Nephron progenitor cell (in vitro differentiated cells): ENCODE measurements around the gene KCNK3.

ENCODE experiments used
- DNase-seq: peaks from one replicate; pipeline ENCODE4 v3.0.0; 2021
- H3K27ac Mint-ChIP-seq: 2 replicates; pipeline ENCODE4 v1.8.0; 2021; ENCODE audit warnings: mild to moderate bottlenecking, moderate library complexity, mixed read lengths
- H3K27me3 Mint-ChIP-seq: 2 replicates; pipeline ENCODE4 v1.8.0; 2021; ENCODE audit warnings: mild to moderate bottlenecking, low read depth, mixed read lengths; ENCODE audit not compliant: poor library complexity
- H3K36me3 Mint-ChIP-seq: 2 replicates; pipeline ENCODE4 v1.8.0; 2021; ENCODE audit warnings: low read depth, mixed read lengths
- H3K4me1 Mint-ChIP-seq: 2 replicates; pipeline ENCODE4 v1.8.0; 2021; ENCODE audit warnings: mixed read lengths
- H3K4me3 Mint-ChIP-seq: 2 replicates; pipeline ENCODE4 v1.8.0; 2021; ENCODE audit warnings: mild to moderate bottlenecking, moderate library complexity, mixed read lengths
- H3K9me3 Mint-ChIP-seq: 2 replicates; pipeline ENCODE4 v1.8.0; 2021; ENCODE audit warnings: mild to moderate bottlenecking, moderate library complexity, mixed read lengths
- TF ChIP-seq, protein P1 (sequence below): fragments of 200-600 bp; sonication (generic); IDR thresholded peaks from 2 replicates; pipeline ENCODE4 v1.5.0; 2021; ENCODE audit warnings: antibody characterized with exemption

The KCNK3 gene

DNA sequence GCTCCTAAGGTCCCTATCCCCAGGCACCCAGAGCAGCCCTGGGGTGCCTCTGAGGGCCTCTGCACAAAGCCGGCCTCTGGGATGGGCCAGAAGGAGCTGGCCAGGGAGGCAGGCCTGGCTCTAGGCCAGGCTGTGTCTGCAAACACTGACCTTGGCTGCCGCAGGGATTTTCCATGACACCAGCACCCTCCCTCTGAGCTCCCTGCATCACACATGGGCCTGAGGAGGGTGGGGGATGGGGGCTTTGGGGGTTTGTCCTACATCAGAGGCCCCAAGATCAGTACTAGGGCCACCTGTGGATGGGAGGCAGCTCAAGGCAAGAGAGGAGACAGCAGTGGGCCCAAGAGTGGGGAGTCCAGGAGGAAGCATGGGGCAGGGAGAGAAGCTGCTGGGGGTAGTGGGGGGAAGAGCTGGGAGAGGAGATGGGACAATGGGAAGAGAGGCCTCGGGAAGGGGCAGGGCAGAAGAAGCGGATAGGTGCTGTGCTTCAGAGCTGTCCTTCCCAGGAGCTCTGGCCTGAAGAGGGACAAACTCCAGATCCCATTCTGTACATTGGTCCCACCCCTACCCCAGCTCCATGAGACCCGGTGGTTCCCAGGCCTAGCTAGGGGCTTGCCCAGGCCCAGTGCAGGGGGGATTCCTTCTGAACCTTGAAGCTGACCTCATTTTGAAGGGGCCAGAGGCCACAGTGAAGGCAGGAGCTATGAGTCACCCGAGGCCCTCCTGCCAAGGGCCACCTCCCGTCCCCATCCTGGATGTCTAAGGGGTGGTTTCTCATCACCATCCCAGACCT, 28.0 kb downstream of the KCNK3 start:
- H3K27ac Mint-ChIP-seq: no peak overlapping the region
- no peak overlapping the region for H3K4me3 Mint-ChIP-seq
- DNase-seq: no peak
- H3K9me3 Mint-ChIP-seq: no peaks in the 10 kb centered on the region
- H3K4me1 Mint-ChIP-seq: peaks cover 17% of the 10 kb centered on the region
- TF ChIP-seq, protein P1, sequence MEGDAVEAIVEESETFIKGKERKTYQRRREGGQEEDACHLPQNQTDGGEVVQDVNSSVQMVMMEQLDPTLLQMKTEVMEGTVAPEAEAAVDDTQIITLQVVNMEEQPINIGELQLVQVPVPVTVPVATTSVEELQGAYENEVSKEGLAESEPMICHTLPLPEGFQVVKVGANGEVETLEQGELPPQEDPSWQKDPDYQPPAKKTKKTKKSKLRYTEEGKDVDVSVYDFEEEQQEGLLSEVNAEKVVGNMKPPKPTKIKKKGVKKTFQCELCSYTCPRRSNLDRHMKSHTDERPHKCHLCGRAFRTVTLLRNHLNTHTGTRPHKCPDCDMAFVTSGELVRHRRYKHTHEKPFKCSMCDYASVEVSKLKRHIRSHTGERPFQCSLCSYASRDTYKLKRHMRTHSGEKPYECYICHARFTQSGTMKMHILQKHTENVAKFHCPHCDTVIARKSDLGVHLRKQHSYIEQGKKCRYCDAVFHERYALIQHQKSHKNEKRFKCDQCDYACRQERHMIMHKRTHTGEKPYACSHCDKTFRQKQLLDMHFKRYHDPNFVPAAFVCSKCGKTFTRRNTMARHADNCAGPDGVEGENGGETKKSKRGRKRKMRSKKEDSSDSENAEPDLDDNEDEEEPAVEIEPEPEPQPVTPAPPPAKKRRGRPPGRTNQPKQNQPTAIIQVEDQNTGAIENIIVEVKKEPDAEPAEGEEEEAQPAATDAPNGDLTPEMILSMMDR: no peak
- no peaks in the 10 kb centered on the region for H3K36me3 Mint-ChIP-seq
- H3K27me3 Mint-ChIP-seq: peaks cover 7% of the 10 kb centered on the region

DNA sequence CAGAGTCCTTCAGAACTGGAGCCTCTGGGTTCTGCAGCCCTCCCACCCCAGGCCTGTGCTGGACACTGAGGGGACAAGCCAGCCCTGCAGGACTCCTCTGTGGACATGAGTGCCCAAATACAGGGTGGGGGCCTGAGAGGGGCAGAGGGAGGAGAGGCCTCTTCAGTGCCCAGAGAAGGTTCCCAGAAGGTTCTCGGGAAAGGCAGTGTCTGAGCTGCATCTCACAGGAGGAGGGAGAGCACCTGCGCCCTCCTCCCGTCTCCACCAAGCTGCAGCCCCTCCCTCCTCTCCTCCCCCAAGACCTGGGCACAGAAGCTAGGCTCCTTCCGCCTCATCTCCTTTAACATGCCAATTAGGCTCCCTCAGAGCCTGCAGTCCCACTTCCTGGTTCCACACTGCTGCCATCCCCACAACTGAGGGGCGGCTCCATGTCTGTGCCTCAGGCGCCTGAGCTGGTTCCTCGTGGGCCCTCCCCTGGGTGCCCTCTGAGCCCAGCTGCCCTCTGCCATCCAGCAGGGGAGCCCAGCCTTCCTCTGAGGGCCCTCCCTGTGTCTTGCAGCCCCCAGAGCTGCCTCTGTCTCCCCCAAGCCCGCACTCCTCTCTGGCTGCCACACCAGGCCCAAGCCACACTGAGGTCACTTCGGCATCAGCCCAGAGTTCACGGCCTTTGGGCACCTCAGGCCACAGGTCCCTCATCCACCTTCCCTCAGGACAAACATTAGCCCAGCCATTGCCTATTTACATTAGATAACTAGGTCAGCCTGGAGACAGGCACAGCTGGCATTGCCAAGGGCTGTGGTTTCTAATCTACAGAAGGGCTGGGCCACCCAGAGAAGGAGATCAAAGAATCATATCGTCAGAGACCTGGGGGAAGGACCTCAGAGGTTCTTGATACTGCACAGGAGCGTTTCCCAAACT, 28.9 kb downstream of the KCNK3 start:
- TF ChIP-seq, protein P1: no peak
- no peak for DNase-seq
- no peak overlapping the region for H3K4me3 Mint-ChIP-seq
- peaks cover 7% of the 10 kb centered on the region for H3K27me3 Mint-ChIP-seq
- H3K36me3 Mint-ChIP-seq: no peaks in the 10 kb centered on the region
- no peaks in the 10 kb centered on the region for H3K9me3 Mint-ChIP-seq
- H3K4me1 Mint-ChIP-seq: peaks cover 17% of the 10 kb centered on the region
- H3K27ac Mint-ChIP-seq: no peak overlapping the region

DNA sequence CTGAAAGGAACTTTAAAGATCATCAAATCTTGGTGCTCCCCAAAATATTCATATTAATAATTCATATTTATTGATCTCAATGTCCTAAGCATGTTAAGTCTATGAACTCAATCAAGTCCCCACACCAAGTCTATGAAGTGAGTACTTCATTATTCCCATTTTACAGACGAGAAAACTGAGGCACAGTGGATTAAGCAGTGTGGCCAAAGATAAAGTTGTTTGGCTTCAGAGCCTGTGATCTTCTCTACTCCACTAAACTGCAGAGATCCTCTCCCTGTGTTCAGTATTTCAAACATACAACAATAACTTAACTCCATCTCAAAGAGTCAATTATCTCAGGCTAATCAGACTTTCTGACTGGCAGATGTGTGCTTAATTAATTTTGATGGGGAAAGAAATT, 29.8 kb downstream of the KCNK3 start:
- Mint-ChIP-seq H3K4me1 (peaks cover 17% of the 10 kb centered on the region), H3K4me3 (no peak overlapping the region), H3K27ac (peak overlapping the region; percentile 32)

DNA sequence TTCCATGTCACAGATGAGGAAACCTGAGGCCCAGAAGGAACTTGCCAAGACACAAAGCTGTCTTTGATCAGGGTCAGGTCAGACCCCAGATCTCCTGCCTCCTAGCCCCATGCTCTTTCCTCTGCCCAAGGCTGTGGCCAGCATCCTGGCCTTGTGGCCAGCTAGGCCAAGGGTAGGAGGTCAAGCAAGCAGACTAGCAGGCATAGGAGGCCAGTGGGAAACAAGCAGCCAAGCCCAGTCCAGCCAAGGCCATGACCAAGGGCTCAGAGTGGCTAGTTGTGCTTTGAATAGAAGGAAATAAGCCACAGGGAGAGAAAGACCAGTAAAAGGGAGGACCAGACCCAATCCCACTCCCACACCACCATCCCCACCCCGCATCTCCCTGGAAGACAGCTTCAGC, 30.4 kb downstream of the KCNK3 start:
- no peaks in the 10 kb centered on the region for H3K9me3 Mint-ChIP-seq

More for the DNA sequence above, 29.8 kb downstream of the KCNK3 start:
- no peaks in the 10 kb centered on the region for H3K9me3 Mint-ChIP-seq
- no peak for DNase-seq
- H3K36me3 Mint-ChIP-seq: no peaks in the 10 kb centered on the region
- TF ChIP-seq, protein P1: no peak
- H3K27me3 Mint-ChIP-seq: peaks cover 7% of the 10 kb centered on the region

DNA sequence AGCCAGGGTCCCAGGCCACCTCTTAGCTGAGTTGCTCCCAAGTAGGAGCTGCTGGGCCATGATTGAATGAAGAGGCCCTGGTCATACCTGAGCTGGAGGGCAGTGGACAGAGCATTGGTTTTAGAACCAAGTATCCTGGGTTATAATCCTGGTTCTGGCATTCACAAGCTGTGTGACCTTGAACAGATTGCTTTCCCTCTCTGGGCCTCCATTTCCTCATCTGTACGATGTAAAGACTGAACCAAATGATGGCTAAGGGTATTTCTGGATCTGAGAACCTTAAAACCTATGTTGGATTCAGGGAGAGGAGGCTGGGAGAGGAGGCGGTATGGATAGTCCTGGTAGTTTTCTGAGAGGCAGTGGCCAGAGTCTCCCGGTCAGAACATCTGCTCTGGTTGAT, 31.0 kb downstream of the KCNK3 start:
- Mint-ChIP-seq H3K36me3 (no peaks in the 10 kb centered on the region), H3K27ac (no peak overlapping the region), H3K27me3 (peaks cover 7% of the 10 kb centered on the region), H3K4me1 (peaks cover 17% of the 10 kb centered on the region), H3K9me3 (no peaks in the 10 kb centered on the region), H3K4me3 (no peak overlapping the region)
- TF ChIP-seq, protein P1: no peak
- no peak for DNase-seq

More for the DNA sequence above, 30.4 kb downstream of the KCNK3 start:
- TF ChIP-seq, protein P1: no peak
- DNase-seq: no peak
- Mint-ChIP-seq H3K27me3 (peaks cover 7% of the 10 kb centered on the region), H3K27ac (peak overlapping the region; percentile 32), H3K4me1 (peaks cover 17% of the 10 kb centered on the region), H3K4me3 (no peak overlapping the region), H3K36me3 (no peaks in the 10 kb centered on the region)
